Measurements from ENCODE around the gene NSD2.

Gene NSD2

GRCh38 chr4:1945124-1945895 is 74.1 kb downstream of the NSD2 start:
- DNase-seq = no peak

- DNase-seq = no peak
These were observed 74.7 kb downstream of the NSD2 start for GRCh38 chr4:1945912-1946311.

GRCh38 chr4:1948232-1948631 is 77.0 kb downstream of the NSD2 start:
- DNase-seq = no peak

- no peak for DNase-seq
These were observed 77.8 kb downstream of the NSD2 start for GRCh38 chr4:1948892-1949436.

GRCh38 chr4:1950369-1950768 is 79.2 kb downstream of the NSD2 start:
- no peak for DNase-seq

GRCh38 chr4:1952058-1952700 is 81.0 kb downstream of the NSD2 start:
- DNase-seq = no peak

- no peak for DNase-seq
These were observed 81.5 kb downstream of the NSD2 start for GRCh38 chr4:1952719-1953118.

- no peak for DNase-seq
These were observed 82.1 kb downstream of the NSD2 start for GRCh38 chr4:1953335-1953734.

- DNase-seq = no peak
These were observed 85.4 kb downstream of the NSD2 start for GRCh38 chr4:1956631-1957030.

GRCh38 chr4:1958276-1959103 is 87.3 kb downstream of the NSD2 start:
- DNase-seq = no peak

GRCh38 chr4:1959104-1959384 is 87.9 kb downstream of the NSD2 start:
- no peak for DNase-seq

- DNase-seq = no peak
These were observed 89.1 kb downstream of the NSD2 start for GRCh38 chr4:1960170-1960825.

GRCh38 chr4:1961038-1961437 is 89.8 kb downstream of the NSD2 start:
- no peak for DNase-seq

- DNase-seq = no peak
These were observed 90.4 kb downstream of the NSD2 start for GRCh38 chr4:1961563-1961962.

- DNase-seq = no peak
These were observed 91.8 kb downstream of the NSD2 start for GRCh38 chr4:1962980-1963379.

- no peak for DNase-seq
These were observed 93.2 kb downstream of the NSD2 start for GRCh38 chr4:1964443-1964842.

- no peak for DNase-seq
These were observed 93.8 kb downstream of the NSD2 start for GRCh38 chr4:1964971-1965370.

- DNase-seq = no peak
These were observed 96.4 kb downstream of the NSD2 start for GRCh38 chr4:1967512-1968149.

GRCh38 chr4:1968686-1969295 is 97.6 kb downstream of the NSD2 start:
- DNase-seq = no peak

- DNase-seq = no peak
These were observed 98.9 kb downstream of the NSD2 start for GRCh38 chr4:1969928-1970723.

- no peak for DNase-seq
These were observed 99.7 kb downstream of the NSD2 start for GRCh38 chr4:1970926-1971325.

Data from right kidney (tissue), 1 donor.